Sciatic nerve (tissue), 2 donors: ENCODE data around the gene OSCP1. TPM values are rescaled to one million over a fixed set of nuclear protein-coding genes. Genes with fewer than 3 reads are reported as not detected.

Experiments
- ATAC-seq: fragments of 200-7000 bp; cut with Tn5 transposase; one replicate; pipeline ENCODE4 v1.9.1; 2020; ENCODE audit warnings: mild to moderate bottlenecking, moderate library complexity
- DNase-seq: peaks from one replicate; pipeline ENCODE4 v3.0.0-alpha.2; 2020; ENCODE audit warnings: low spot score
- intact Hi-C: fragments of 100-400 bp; cut with DNase I; formaldehyde crosslinking; loops from one replicate; pipeline ENCODE4 v1.14.2; 2022
- total RNA-seq: library from RNA; stranded (reverse); fragmentation: NEBNext Ultra II Directional; extraction: Animal tissue kit (Norgen Biotek cat#: 25700); gene quantifications from one replicate; pipeline ENCODE4 v1.2.1, GENCODE V29; 2021
- donor health status: DM: no; HTN: no; CAD: no.
- donor health status: DM: no; HTN: no; CAD: no.

OSCP1 gene
- total RNA-seq, 1 donor from 2014 or later = 9.8 TPM

DNA sequence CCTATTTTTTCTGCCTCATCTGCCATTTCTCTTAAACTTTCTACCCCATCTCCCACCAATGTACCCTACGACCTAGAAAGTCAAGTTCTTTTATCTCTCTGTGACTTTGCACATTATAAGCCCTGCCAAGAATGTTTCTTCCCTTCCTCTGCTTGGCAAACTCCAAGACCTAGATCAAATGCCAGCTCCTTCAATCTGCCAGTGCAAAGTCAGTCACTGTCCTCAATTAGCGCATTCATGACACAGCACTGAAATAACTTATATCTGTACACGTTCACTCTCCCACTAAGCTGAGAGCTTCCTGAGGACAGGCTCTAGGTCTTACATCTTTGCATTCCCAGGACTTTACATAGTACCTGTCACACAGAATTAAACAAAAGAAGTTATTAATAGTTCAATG, 31.1 kb downstream of the OSCP1 start:
- ATAC-seq (no peak), DNase-seq (no peak)
- intact Hi-C loops = no loop called here

DNA sequence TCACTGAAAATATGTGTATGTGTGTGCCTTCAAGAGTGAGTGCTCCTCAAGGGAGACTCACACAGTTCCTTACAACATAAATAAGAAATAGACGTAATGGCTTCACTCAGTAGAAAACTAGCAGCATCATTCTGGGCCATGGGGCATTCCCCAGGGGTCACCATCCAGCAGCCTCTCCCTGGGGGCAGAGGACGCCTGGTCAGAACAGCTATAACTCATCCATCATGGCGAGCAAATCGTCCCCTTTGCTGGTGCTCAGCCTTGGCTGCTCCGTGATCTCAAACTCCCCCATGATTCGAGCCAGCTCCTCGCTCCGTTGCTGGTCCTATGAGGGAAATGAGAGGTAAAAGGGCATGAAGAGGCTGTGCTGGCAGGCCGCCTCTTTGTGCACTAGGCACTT, 32.3 kb downstream of the OSCP1 start:
- ATAC-seq (no peak), DNase-seq (no peak)
- intact Hi-C loops = no loop called here

DNA sequence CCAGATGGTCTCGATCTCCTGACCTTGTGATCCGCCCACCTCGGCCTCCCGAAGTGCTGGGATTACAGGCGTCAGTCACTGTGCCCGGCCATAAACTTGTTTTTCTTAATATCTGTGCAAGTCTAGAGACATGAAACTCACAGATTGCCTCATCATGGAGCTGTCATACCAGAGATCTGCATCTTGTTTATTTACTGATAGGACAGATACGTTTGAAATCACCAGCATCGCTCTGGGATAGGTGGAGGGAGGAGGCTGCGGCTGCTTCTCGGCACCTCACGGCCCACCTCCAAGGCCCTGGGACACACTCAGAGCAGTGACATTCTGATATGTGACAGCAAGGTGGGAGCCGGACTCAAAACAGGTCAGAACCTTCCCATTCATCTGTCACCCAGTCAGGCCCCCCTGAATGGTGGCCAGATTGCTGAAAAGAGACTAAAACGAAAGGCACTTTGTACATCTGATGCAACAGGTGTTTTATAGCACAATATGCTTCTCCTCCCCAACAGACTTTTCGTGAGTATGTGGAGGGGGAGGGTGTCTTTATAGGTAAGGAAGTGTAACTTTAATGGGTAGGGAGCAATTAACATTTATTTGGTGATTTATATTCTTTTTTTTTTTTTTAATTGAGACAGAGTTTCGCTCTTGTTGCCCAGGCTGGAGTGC, 34.5 kb downstream of the OSCP1 start:
- ATAC-seq (no peak), DNase-seq (no peak)
- intact Hi-C loops = no loop called here

DNA sequence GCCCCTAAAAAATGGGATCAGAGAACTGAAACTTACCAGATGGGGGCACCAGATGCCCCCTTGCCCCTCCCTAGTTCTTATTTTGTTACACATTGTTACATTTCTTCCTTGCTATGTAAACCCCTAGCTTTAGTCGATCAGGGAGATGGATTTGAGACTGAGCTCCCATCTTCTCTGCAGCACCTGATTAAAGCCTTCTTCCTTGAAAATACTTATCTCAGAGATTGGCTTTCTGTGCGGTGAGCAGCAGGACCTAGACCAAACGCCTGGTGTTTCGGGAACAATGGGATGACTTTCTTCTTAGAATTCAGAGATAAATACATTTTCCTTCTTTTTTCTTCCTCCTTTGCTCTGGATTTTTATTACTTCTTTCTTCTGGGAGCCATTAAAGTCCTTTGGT, 35.9 kb downstream of the OSCP1 start:
- DNase-seq = no peak
- intact Hi-C loops = no loop called here
- ATAC-seq = no peak

DNA sequence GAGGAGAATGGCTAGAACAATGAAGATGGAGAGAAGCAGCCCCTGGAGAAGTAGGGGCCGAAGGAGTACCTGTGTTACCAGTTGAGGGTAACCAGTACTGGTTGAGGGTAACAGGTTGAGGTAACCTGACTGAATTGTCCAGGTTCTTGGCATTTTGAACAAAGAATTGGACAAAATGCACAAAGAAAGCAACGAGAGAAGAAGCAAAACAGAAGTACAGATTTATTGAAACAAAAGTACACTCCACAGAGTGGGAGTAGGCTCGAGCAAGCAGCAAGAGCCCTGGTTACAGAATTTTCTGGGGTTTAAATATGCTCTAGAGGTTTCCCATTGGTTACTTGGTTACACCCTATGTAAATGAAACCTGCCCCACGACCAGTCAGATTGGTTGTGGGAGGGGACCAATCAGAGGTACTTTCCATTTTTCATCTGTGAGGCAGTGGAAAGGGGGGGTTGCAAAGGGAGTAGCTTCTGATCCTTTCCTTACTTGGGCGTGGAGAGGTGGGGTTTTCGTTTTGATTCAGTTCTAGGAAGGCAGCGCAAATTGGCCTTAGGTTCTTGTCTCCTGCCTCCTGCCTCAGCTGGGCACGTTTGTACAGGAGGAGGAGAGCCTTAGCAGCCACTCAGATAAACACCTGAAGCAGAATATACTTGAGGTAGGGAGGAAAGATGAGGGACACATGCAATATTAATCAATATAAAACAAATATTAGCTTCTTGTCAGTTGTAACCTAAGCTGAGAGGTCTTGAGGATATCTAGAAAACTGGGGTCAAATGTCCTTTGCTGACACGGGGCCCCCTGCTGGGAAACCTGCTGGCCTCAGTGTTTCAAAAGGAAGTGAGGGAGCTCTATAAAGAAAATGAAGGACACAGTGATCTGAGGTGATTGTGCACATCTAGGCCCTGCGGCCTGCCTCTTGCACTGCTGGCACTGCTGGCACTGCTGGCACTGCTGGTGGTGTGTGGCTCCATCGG, 38.3 kb downstream of the OSCP1 start:
- no peak for ATAC-seq
- no peak for DNase-seq
- intact Hi-C loops = no loop called here

DNA sequence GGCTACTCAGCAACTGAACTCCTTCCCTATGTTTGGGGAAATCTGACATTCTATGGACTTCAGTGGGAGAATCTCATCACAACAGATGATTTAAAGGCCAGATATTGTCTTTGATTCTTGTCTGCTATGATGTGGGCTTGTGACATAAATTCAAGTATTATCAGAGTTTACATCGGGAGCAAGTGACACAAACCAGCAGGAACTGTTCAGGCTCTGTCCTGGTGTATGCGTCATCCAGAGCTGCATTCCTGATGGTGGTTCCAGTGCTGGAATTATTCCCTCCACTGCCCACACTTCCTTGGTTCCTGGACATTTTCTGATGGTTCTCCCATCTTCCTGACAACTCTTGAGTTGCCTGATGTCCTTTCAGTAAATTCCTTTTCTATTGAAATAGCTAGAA, 41.8 kb downstream of the OSCP1 start:
- no peak for DNase-seq
- intact Hi-C loops = no loop called here
- no peak for ATAC-seq

DNA sequence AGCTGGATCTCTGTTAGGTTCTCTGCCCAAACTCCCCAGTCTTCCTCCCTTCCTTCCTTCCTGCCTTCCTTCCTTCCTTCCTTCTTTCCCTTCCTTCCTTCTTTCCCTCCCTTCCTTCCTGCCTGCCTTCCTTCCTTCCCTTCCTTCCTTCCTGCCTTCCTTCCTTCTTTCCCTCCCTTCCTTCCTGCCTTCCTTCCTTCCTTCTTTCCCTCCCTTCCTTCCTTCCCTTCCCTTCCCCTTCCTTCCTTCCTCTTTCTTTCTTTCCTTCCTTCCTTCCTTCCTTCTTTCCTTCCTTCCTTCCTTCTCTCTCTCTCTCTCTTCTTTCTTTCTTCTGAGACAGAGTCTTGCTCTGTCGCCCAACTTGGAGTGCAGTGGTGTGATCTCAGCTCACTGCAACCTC, 43.8 kb downstream of the OSCP1 start:
- no peak for ATAC-seq
- DNase-seq = no peak
- intact Hi-C loops = no loop called here

DNA sequence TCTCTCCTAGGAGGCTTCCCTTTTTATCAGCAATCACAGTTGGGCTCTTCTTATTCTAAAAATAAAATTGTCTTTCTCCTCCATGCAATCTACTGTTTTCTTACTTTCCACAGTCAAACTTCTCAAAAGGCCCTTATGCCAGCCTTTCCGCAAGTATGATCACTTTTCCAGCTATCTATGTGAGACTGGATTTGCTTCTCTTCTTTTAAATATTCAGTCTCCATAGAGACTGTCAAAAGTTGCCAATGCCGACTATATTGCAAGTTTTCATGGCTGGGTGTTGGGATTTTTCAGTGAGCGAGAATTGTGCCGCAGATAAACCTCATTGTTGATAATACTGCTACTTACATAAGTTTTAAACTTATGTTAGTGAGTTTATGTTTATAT, 47.8 kb downstream of the OSCP1 start:
- DNase-seq (no peak), ATAC-seq (no peak)
- intact Hi-C loops = no loop called here

DNA sequence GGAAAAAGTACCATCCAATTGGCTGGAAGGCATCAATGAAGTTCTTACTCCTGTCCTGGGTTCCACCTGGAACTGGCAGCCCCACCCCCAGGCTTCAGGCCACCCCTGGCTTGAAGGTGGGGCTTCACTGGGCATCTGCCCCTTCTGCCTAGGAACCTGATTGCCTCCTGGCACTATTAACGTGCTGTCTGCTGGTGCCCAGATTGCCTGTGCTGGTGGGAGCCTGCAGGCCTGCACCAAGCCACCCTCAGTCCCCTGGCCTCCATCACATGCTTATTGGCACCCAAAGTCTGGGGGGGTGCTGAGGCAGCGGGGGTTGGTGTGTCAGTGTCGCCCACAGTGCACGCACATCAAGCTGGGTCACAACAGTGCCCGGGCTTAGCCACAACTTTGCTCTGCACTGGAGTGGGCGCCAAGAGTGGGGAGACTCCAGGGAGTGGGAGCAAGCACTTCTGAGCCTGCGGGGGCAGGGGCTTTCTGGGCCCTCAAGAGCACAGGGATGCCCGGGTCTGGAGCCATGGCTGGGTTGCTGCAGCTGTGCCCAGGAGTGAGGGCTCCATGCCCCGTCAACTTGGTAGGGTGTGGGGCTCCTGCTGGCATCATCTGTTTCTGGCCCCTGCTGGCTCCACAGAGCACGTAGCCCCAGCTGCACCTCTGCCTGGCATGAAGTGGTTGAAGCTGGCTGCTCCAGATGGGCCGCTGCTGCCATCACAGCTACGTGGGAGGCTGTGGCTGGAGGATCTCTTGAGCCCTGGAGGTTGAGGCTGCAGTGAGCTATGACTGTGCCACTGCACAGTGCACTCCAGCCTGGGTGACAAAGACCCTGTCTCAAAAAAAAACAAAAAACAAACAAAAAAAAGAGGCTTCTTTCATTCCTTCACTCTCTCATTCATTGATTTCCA, 48.4 kb downstream of the OSCP1 start:
- DNase-seq (no peak), ATAC-seq (no peak)

DNA sequence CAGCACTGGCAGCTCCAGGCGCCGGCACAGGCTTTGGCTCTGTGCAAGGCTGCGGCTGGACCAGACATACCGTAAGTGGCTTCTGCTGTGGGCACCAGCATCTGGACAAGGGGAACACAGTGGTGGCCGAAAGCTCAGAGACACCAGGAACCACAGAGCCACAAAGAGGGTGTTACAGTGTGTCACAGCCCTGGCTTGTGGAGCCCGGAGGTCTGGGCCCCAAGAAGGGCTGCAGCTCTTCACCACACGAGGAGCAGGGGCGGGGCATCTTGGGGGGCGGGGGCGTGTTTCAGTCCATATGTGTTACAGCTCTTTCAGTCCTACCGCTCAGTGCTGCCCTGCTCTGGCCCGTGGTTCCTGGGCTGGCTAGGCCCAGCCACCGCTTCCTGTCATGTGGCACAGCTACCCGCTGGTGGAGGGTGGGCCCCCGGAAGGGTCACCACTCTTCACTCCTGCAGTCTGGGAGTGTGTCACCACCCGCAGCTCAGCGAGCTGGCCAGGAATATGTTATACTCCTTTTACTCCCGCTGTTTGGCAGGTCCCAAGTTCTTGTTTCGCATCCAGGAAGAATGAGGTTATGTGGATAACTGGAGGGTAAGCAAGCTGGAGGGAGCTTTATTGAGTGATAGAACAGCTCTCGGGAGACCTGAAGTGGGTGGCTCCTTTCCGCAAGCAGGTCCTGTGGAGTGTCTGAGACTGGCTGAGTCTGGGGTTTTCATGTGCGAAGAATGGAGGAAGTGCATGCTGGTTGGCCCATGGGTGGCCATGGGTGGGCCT, 49.2 kb downstream of the OSCP1 start:
- ATAC-seq = peak; percentile 50
- intact Hi-C loops = no loop called here

More for the DNA sequence above, 48.4 kb downstream of the OSCP1 start:
- intact Hi-C loops = no loop called here

DNA sequence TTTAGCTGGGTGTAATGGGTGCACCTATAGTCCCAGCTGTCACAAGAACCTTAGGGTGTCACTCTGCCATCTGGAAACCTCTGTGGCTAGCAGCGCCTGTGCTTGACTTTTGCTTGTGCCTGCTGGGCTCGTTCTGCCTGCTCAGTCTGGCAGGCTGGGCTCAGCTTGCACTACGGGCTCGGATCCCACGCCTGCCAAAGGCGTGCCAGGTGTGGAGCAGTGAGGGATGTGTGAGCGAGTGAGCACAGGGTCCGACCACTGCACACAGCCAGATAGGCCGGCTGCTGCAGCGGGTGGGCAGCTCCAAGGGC, 49.8 kb downstream of the OSCP1 start:
- no peak for ATAC-seq
- intact Hi-C loops = no loop called here
- no peak for DNase-seq

More for the DNA sequence above, 49.2 kb downstream of the OSCP1 start:
- DNase-seq = peak; percentile 79

DNA sequence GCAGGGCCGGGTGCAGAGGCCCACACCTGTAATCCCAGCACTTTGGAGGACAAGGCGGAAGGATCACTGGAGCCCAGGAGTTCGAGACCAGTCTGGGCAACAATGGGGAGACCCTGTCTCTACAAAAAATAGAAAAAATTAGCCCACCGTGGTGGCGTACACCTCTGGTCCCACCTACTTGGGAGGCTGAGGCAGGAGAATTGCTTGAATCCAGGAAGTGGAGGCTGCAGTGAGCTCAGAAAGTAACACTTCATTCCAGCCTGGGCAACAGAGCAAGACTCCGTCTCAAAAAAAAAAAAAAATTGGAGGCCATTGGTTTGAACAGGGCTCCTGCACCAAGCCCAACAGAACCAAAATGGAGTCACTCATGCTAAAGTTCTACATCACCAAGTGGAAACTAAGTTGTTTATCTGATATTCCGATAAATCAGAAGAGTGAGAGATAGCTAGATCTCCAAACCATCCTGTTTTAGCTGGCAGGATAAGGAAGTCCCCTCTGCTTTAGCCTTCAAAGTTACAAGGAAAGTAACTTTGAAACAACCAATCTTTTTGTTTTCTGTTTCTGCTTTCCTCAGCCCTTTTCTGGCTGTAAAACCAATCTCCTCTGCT, 51.8 kb downstream of the OSCP1 start:
- intact Hi-C loops = no loop called here
- ATAC-seq (no peak), DNase-seq (no peak)

DNA sequence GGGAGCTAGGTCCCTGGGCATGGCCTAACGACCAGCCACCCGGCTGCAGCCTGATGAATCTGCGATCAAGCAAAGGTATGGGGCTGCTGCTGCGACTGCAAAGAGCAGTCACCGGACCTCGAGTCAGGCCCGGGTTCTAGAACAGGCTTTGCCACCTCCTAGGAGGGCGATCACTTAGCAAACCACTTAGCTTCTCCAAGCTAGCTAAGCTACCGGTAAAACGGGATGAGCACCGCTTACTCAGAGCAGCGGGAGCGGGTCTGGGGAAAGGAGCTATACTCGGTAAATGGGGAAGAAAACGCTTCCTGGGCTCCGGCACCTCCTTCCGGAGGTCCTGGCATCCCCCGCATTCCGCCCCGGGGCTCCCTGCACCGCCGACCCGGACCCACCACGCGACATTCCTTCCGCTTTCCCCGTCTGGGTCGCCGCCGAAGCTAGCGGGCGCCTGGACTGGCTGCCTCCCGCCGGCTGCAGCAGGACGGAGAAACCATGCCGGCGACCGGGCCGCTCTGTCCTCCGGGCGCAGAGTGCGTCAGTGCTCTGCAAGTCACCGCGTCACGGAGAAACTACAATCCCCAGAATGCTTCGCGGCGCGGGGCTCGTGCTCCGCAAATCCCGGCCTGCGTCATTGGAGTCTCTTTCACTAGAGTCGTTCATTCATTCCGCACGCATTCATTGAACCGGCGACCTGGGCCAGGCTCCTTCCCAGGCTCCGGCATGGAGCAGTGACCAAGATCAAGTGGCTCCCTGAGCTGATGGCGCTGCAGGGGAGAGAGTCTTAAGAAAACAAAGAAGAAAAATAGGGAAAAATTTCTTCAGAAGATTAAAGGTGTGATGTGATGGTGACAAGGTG, 52.6 kb downstream of the OSCP1 start, which contains the start of gene LSM10:
LSM10 (minus strand) TSS at position 531 of the 853 bp plus-strand sequence. CDS start 3,779 bp downstream, outside the sequence.
- peak; percentile 97 for DNase-seq
- peak; percentile 97 for ATAC-seq
- intact Hi-C loops = no loop called here

DNA sequence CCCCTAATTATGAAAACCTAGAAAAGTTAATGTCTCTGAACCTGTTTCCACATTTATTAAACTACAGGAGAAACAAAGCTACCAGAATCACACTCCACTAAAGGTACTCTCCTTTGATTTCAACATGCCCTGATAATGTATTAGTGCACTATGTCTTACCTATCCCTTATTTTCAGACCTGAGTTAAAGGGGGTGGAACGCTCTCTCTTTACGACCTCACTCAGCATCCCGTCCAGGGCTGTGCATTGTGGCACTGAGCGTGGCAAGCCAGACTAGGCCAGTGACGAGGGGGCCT, 53.2 kb downstream of the OSCP1 start:
- DNase-seq (no peak), ATAC-seq (peak; percentile 63)
- intact Hi-C loops = no loop called here

DNA sequence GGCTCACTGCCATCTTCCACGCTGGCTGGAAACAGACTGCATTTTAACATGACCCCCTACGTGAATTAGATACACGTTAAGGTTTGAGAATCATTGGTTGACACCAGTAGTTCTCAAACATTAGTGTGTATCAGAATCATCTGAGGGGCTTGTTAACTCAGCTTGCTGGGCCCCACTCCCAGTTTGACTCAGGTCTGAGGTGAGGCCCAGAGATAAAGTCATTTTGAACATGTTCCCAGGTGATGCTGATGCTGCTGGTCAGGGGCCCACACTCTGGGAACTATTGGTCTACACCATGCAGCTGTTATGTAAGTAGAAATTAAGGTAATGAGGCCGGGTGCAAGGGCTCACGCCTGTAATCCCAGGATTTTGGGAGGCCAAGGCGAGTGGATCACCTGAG, 53.9 kb downstream of the OSCP1 start:
- intact Hi-C loops = no loop called here
- no peak for ATAC-seq
- no peak for DNase-seq

DNA sequence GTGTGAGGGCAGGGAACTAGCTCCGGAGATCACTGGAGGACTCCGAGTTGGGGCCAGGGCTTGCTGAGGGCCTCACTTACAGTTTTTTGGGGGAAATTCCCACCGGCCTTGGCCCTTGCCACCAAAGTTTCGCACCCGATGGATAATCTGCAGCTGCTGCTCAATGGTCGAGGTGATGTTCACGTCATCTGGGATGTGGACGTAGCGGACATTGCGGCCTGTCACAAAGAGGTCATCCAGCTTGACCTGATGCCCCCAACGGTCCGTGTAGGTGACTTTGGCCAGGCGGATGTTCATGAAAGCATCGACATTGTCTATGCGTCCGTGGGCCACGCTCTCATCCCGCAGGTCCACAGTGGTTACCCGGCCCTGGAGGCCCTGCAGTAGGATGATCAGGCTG, 56.6 kb downstream of the OSCP1 start:
- DNase-seq (no peak), ATAC-seq (no peak)
- intact Hi-C loops = no loop called here

DNA sequence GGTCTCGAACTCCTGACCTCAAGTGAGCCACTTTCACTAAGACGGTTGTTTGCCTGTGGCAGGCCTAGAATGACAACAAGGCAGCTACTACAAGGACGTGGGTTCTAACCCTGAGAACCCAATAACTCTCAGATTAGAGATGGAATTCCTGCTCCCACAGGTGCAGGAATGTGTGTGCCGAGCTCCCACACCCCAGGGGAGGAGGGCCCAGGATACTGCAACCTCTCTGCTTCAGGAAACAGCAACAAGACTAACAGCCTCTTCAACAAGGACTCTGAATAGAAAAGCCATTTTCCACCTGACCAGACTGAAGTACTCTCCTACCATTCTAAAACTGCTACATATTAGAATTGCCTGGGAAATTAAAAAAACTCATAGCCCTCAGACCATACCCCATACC, 57.4 kb downstream of the OSCP1 start:
- intact Hi-C loops = no loop called here
- DNase-seq (no peak), ATAC-seq (no peak)

DNA sequence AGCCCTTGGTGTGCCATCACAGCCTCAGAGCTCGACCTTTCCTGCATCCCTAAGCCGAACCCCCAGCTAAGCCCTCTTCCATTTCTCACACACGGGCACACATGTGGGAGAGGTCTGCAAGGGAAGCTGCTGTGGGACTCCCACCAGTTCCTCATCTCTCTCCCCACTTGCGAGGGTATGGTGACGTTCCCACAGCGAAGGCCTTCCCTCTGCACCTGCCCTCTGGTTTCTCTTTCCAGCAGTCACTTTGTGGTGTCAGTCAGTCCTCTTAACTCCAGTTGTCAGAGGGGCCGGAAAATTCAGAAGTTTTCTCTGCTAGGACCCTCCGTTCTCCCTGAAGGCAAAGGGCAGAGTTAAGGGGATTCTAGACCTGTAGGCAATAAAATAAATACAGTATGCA, 59.0 kb downstream of the OSCP1 start:
- DNase-seq (peak; percentile 49), ATAC-seq (no peak)
- intact Hi-C loops = no loop called here
